Left lobe of liver (tissue), 2 donors: ENCODE measurements around the gene GPR156. TPM values are rescaled to one million over a fixed set of nuclear protein-coding genes. Genes with fewer than 3 reads are reported as not detected.
"Not testable (repeated sequence)": the region's sequence is repeated elsewhere in the genome, so short reads cannot be mapped to it uniquely, and the experiment has no call there.

ENCODE experiments used
- ATAC-seq: fragments of 200-7000 bp; cut with Tn5 transposase; one replicate; pipeline ENCODE4 v1.9.1; 2020; ENCODE audit warnings: mild to moderate bottlenecking, moderate library complexity
- DNase-seq: peaks from one replicate; pipeline ENCODE4 v3.0.0-alpha.2; 2020; ENCODE audit warnings: low spot score
- total RNA-seq: library from RNA; stranded (reverse); gene quantifications from one replicate; pipeline ENCODE4 v1.2.1, GENCODE V29; 2021
- donor health status: DM: no; HTN: no; CAD: no; lungs with moderate emphysema.
- donor health status: DM: no; HTN: yes; CAD: no.

GPR156 gene
- total RNA-seq, 1 donor from 2014 or later, result not detected

DNA sequence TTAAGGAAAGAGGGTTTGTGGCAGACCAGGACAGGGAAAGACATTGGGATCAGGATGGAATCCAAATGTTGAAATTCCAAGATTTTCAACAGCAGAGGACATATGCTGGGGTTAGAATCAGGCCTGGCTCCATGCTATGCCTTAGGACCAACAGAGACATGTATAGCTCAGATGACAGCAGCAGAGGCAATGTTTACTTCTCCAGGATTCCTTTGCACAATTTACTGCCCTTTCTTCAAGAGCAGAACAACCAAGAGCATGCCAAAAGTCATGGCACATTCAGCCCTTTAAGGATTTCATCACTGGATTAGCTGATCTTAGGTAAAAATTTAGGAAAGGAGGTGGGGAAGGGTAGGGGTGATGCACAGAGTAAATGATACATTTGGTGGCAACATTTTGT lies 121.2 kb downstream of the GPR156 start:
- DNase-seq (no peak), ATAC-seq (no peak)

DNA sequence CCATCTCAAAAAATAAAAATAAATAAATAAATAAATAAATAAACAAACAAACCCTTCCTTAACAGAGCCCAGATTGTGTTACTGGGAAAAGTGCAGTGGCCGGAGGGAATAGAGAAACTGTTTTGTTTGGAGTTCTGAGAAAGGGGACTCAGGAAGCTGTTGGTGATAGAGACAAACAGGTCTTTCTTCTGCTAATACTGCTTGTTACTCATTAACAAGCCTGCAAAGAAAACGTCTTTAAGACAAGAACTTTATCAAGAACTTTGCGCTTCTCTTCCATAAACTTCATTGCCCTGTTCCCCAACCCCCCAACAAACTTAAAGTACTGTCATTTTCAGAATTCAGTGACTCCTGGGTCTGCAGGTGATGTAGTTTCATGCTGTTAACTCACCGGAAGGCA lies 122.0 kb downstream of the GPR156 start:
- DNase-seq (no peak), ATAC-seq (no peak)

DNA sequence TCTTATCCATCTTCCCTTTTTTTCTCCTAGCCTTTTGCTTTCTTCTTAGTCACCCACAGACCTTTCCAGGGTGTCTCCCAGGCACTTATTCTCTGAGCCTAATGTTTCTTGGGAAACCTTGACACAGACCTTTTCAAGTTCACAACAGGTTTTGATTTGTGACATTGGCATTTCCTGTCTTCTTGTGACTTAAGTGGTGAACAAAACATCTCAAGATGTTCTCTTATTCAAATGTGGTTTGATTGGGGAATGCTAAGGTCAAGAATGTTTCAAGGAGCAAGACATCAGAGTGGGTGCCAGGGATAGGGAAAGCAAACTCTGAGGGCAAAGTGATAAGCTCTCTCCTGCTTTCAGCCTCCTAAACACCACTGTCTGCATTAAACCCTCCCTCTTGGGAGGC lies 122.6 kb downstream of the GPR156 start:
- DNase-seq (no peak), ATAC-seq (no peak)

DNA sequence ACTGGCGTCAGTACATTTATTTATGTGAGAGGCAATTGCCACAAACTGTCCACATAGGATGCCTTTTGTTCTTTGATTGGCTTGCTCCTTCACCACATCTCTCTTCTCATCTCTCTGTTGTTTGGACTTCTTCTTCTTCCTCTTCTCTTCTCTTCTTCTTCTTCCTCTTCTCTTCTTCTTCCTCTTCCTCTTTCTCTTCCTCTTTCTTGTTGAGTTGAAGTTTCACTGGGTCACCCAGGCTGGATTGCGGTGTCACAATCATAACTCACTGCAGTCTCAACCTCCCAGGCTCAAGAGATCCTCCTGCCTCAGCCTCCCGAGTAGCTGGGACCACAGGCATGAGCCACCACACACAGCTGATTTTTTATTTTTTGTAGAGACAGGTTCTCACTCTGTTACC lies 123.1 kb downstream of the GPR156 start:
- ATAC-seq (no peak), DNase-seq (no peak)

GRCh38 chr3:120160050-120160449 lies 125.0 kb downstream of the GPR156 start:
- ATAC-seq, result peak; percentile 67
- no peak for DNase-seq

GRCh38 chr3:120157681-120158080 lies 127.3 kb downstream of the GPR156 start:
- DNase-seq, result no peak

DNA sequence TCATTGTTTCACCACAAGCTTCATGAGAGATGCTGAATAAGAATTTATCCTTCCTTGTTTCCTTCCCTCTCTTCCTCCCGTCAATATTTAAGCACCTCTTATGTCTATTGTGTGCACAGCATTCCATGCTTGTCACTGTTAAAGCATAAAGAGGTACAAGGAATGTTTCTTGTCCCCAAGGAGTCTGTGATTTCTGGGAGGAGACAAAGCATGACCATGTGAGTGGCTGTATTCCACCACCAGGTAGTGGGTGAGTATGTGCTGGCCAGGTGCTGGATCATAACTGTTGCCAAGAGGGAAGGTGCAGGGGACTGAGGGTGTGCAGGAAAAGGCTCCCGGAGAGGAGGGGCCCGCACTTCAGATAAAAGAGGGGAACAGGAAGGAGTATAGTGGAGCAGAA lies 127.9 kb downstream of the GPR156 start:
- DNase-seq (no peak), ATAC-seq (no peak)

More at GRCh38 chr3:120157681-120158080, 127.3 kb downstream of the GPR156 start:
- no peak for ATAC-seq

DNA sequence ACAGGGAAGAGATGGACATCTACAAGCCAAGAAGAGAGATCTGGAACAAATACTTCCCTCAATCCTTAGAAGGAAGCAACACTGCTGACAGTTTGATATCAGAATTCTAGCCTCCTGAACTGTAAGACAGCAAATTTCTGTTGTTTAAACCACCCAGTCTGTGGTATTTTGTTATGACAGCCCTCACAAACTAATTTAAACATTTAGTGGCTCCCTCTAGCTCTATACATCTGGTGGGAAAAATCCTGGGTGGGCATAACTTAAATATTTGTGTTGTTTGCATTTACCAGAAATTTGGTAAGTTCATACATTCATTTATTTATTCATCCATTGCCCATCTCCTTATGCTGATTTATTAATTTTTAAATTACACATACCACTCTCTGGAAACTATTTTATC lies 128.3 kb downstream of the GPR156 start:
- ATAC-seq, result no peak
- DNase-seq, result no peak

- DNase-seq, ATAC-seq: not testable (repeated sequence)
These were observed 129.3 kb downstream of the GPR156 start for GRCh38 chr3:120155694-120156093.

GRCh38 chr3:120155108-120155507 lies 129.9 kb downstream of the GPR156 start:
- no peak for ATAC-seq

DNA sequence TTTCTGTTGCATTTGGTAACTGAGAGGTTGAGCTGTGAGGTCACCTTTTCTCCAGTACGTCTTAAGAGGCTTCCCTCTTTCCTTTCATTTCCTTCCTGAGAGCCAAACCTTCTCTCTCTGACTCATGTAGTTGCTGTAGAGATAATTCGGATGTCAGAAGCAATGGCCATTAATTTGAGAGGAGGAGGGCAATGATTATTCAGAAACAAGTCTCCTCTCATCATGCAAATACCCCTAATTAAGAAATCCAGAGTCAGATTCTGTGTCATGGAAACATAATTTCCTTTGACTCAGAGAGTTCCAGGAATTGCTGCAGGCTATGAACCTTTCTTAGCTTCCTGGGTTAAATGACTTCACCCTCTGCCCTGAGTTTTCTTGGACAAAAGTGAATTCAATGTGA lies 131.7 kb downstream of the GPR156 start:
- no peak for ATAC-seq
- DNase-seq, result no peak

More at GRCh38 chr3:120155108-120155507, 129.9 kb downstream of the GPR156 start:
- no peak for DNase-seq

DNA sequence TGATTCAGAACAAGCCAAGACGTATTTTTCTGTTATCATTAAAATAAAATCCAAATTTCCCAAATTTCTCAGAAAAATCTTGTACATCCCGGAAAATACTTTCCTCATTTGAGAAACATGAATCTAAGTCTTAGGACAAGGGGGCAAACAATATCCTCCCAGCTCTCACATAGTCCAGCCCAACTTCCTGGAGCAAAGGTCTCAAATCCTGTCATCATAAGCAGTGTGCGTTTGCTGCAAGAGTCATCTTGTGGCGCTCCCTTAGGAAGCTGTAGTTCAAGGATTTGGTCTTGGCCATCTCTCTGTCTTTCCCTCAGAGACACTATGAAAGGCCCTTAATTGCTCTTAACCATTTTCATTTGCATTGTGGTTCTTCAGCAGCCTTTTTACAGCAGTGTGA lies 133.2 kb downstream of the GPR156 start:
- ATAC-seq, result no peak
- DNase-seq, result no peak

- DNase-seq, result peak; percentile 8
- no peak for ATAC-seq
These were observed 136.7 kb downstream of the GPR156 start for GRCh38 chr3:120148187-120148949.

DNA sequence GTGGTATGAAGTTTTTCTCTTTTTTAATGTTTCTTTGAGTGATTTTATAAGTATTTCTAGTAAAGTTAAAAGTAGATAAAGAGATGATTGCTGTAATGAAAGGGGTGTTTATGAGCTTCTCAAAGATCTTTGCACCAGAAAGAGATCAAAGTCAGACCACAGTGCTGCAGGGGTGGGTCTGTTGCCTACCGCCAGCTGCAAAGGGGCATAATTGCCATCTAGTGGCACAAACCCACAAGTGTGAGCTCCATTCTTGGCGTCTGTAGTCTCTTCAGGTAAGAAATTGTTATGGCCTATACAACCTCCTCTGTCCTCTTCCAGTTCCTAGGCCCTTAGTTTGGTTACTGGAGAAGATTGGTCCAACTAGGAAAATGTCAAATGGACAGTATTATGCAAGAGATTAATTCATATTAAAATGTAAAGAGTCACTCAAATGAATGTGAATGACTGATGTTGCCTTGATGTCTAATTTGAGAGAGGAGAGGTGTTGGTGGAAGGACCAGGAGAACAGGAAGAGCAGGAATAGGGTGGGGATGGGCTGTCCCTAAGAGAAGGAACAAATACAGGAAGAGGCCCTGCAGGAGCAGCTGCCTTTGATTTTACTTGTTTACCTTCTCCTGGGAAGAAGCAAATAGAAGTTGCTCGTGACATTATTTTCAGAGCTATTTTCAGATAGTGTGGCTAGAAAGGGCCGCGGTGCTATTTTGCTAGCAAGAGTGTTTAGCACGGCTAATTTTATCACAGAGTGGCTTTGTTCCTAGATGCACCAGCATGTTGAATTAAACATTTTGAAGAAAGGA lies 137.8 kb downstream of the GPR156 start:
- ATAC-seq (peak; percentile 88), DNase-seq (peak; percentile 42)

- ATAC-seq (no peak), DNase-seq (peak; percentile 8)
These were observed 139.3 kb downstream of the GPR156 start for GRCh38 chr3:120145542-120146285.

DNA sequence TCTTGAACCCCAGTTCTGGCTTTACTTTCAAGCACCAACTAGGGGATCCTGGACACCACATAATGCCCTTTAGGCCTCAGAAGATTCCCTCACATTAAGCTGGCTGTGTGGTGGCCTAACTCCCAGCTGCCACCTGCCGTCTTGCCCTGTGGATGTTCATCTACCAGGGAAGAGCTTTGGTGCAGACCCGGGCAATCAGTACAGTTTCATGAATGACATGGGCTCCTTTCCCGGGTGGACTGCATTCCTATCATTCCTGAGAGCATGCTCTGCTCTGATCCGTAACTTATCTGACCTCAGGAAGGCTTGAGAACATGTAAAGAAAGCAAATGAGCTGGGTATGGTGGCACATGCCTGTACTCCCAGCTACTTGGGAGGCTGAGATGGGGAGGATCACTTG lies 140.8 kb downstream of the GPR156 start:
- DNase-seq, result peak; percentile 38
- ATAC-seq, result no peak

DNA sequence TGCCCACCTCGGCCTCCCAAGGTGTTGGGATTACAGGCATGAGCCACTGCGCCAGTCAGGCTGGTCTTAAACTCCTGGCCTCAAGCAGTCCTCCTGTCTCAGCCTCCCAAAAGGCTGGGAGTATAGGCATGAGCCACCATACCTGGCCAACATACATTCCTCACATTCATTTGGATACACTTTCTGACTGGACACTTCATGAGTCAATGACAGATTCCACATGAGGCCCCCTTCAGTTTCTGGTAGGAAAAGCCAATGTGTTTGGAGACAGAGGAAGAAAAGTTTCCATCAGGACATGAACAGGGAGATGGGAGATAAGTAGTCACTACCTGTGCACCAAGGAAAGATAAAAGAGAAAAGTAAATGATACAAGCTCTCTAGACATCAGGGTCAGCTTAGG lies 141.3 kb downstream of the GPR156 start:
- DNase-seq (peak; percentile 8), ATAC-seq (no peak)

GRCh38 chr3:120142236-120142635 lies 142.8 kb downstream of the GPR156 start:
- DNase-seq (no peak), ATAC-seq (no peak)

GRCh38 chr3:120140098-120140742 lies 144.8 kb downstream of the GPR156 start:
- ATAC-seq, result no peak
- peak; percentile 33 for DNase-seq

DNA sequence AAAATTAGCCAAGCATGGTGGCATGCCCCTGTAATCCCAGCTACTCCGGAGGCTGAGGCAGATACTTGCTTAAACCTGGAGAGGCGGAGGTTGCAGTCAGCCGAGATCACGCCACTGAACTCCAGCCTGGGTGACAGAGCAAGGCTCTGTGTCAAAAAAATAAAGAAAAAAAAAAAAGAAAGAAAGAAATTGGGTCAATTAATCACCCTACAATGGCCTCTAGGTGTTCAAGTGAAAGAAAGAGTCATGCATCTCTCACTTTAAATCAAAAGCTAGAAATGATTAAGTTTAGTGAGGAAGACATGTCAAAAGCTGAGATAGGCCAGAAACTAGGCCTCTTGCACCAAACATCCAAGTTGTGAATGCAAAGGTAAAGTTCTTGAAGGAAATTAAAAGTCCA lies 145.9 kb downstream of the GPR156 start:
- DNase-seq (no peak), ATAC-seq (no peak)

DNA sequence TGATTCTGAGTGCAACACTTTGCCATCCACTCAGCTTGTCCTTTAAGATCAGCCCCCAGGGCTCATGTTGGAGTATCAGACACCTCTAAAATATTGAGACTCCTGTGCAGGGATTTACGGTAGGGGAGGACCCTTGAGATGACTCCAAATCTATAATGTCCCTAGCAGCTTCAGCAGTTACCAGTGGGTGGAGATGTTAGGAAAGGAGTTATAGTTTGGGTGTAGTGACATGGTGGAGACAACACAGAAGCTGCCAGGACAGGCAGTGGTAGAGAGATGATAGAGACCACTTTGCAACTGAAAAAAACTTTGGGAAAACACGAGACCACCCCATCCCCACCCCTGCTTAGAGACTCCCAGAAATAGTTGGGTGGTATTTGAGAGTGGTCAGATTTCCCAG lies 147.5 kb downstream of the GPR156 start:
- ATAC-seq, result no peak
- no peak for DNase-seq
